ENCODE data around the gene ARHGEF10L.

- TF ChIP-seq, protein P1, sequence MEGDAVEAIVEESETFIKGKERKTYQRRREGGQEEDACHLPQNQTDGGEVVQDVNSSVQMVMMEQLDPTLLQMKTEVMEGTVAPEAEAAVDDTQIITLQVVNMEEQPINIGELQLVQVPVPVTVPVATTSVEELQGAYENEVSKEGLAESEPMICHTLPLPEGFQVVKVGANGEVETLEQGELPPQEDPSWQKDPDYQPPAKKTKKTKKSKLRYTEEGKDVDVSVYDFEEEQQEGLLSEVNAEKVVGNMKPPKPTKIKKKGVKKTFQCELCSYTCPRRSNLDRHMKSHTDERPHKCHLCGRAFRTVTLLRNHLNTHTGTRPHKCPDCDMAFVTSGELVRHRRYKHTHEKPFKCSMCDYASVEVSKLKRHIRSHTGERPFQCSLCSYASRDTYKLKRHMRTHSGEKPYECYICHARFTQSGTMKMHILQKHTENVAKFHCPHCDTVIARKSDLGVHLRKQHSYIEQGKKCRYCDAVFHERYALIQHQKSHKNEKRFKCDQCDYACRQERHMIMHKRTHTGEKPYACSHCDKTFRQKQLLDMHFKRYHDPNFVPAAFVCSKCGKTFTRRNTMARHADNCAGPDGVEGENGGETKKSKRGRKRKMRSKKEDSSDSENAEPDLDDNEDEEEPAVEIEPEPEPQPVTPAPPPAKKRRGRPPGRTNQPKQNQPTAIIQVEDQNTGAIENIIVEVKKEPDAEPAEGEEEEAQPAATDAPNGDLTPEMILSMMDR (conservative IDR thresholded peaks at IDR 0.05) = no peak
- TF ChIP-seq ZFX (IDR thresholded peaks at IDR 0.05) = no peak
These were observed 34.1 kb downstream of the ARHGEF10L start for GRCh38 chr1:17573518-17574041.

Data from C4-2B (cell line).